Ovary (tissue), 9 donors: ENCODE data around the gene PWWP2B. TPM values are rescaled to one million over a fixed set of nuclear protein-coding genes. Genes with fewer than 3 reads are reported as not detected.
A peak's percentile ranks its signal among the peaks of the same experiment; 100 is the strongest.

ENCODE experiments used
- DNase-seq, 5 donors: peaks; one replicate each; pipeline ENCODE4 v3.0.0-alpha.2; 2019 to 2020
- H3K27ac ChIP-seq, 2 donors: fragments of 200-600 bp; one replicate each; pipeline versions ENCODE4 v1.5.1 to v1.8.0; 2019 to 2022
- H3K27me3 ChIP-seq: fragments of 200-600 bp; one replicate; pipeline ENCODE4 v1.8.0; 2022
- H3K36me3 ChIP-seq: fragments of 200-600 bp; sonication (generic); one replicate; pipeline ENCODE4 v1.5.1; 2019
- H3K4me1 ChIP-seq: one replicate; pipeline ENCODE4 v1.8.1; 2013; ENCODE audit warnings: mild to moderate bottlenecking, moderate library complexity; ENCODE audit not compliant: insufficient read depth
- H3K4me3 ChIP-seq: fragments of 200-600 bp; sonication (generic); one replicate; pipeline ENCODE4 v1.5.1; 2017
- H3K9me3 ChIP-seq, 2 donors: fragments of 200-600 bp in 1 of 2; sonication (generic) in 1 of 2; one replicate each; pipeline versions ENCODE4 v1.5.1 to v1.8.1; 2013 to 2019; ENCODE audit warnings: mild to moderate bottlenecking in 1 of 2, moderate library complexity in 1 of 2
- CTCF ChIP-seq, 3 donors: fragments of 450-650 bp in 2 of 3; fragments of 200-600 bp in 1 of 3; IDR thresholded peaks; one replicate each; pipeline versions ENCODE4 v1.5.1 to v1.8.0; 2016 to 2022; ENCODE audit warnings: antibody characterized with exemption in 3 of 3, mild to moderate bottlenecking in 1 of 3
- EP300 ChIP-seq: sonication (generic); formaldehyde crosslinking; IDR thresholded peaks from one replicate; pipeline ENCODE4 v1.6.1; 2017; ENCODE audit warnings: antibody characterized with exemption
- POLR2A ChIP-seq: fragments of 450-650 bp; IDR thresholded peaks from one replicate; pipeline ENCODE4 v1.6.1; 2017; ENCODE audit warnings: antibody characterized with exemption, mild to moderate bottlenecking, moderate library complexity
- WGBS, 3 donors: extraction: QIAGEN DNeasy Blood & Tissue Kit in 1 of 3; methylation state at CpG; one replicate each; pipeline versions ENCODE4 v1.1.5 to v1.1.7; 2013 to 2017; 5-methylcytosine and 5-hydroxymethylcytosine counted together
- intact Hi-C, 4 donors: fragments of 100-400 bp; cut with DNase I; formaldehyde crosslinking; loops; one replicate each; pipeline versions ENCODE4 v1.11.0 to v1.15.1; 2022 to 2023
- polyA plus RNA-seq, 2 donors: library from polyadenylated mRNA; stranded (reverse); fragments of 200-250 nt in 1 of 2; fragments of 350-450 nt in 1 of 2; fragmentation: Illumina TruSeq in 1 of 2; extraction: RNeasy Lipid Tissue Mini Kit (QIAGEN cat#74804) in 1 of 2; gene quantifications; one replicate each; pipeline ENCODE4 v1.2.3, GENCODE V29; 2013 to 2014
- total RNA-seq, 7 donors: library from RNA; depleted of rRNA in 2 of 7; stranded (reverse); fragments of >200 nt in 2 of 7; fragmentation: NEBNext Ultra II Directional in 3 of 7; extraction: Animal tissue kit (Norgen Biotek cat#: 25700) in 3 of 7; gene quantifications; one replicate each; pipeline versions ENCODE4 v1.1.0 to v1.2.4, GENCODE V29; 2016 to 2023
- donor health status: DM: no; HTN: no; CAD: no; lungs with moderate emphysema.
- donor health status: DM: no; HTN: no; CAD: no.
- donor health status: Bipolar disorder and iron deficiency.
- donor health status: DM: yes; HTN: yes; CAD: no.
- donor health status: DM: no; HTN: no; CAD: no.
- donor health status: DM: yes; HTN: yes; CAD: no.

PWWP2B gene
- total and polyA plus RNA-seq, 9 donors, result 1.1 to 26.0 (median 14.9) TPM

GRCh38 chr10:132449051-132449810 lies 52.2 kb downstream of the PWWP2B start:
- peak in 2 of 5 donors; percentile 44 to 67 for DNase-seq
- no peak overlapping the region for H3K27ac ChIP-seq
- H3K4me1 ChIP-seq, result peaks cover 14% of the 10 kb centered on the region
- WGBS, 3 donors, result 50 to 67% (median 63%) methylated on average over 17 to 22 of the region's 22 CpGs
- no peaks in the 10 kb centered on the region for H3K9me3 ChIP-seq
- no peak overlapping the region for H3K4me3 ChIP-seq
- no peaks in the 10 kb centered on the region for H3K27me3 ChIP-seq
- TF ChIP-seq CTCF (IDR thresholded peaks at IDR 0.05) (no peak), EP300 (no peak), POLR2A (no peak)
- H3K36me3 ChIP-seq, result no peaks in the 10 kb centered on the region
- intact Hi-C loops, result no loop called here

- Histone ChIP-seq H3K4me1 (peaks cover 14% of the 10 kb centered on the region), H3K27ac (no peak overlapping the region), H3K9me3 (no peaks in the 10 kb centered on the region), H3K27me3 (no peaks in the 10 kb centered on the region), H3K36me3 (no peaks in the 10 kb centered on the region), H3K4me3 (no peak overlapping the region)
- no peak for TF ChIP-seq POLR2A
- TF ChIP-seq CTCF (IDR thresholded peaks at IDR 0.05), result no peak
- no peak for TF ChIP-seq EP300
- WGBS, 3 donors, result 73 to 86% (median 78%) methylated on average over 11 of the region's 11 CpGs
- DNase-seq, result peak in 1 of 5 donors; percentile 43
- intact Hi-C loops, result loop anchor here (2.0 to 10.0 kb wide), 6 partner anchors 61 to 227 kb away; partner anchors contain the start of gene STK32C (in 1 of the 4)
Observed at GRCh38 chr10:132449811-132450181, 52.8 kb downstream of the PWWP2B start.

DNA sequence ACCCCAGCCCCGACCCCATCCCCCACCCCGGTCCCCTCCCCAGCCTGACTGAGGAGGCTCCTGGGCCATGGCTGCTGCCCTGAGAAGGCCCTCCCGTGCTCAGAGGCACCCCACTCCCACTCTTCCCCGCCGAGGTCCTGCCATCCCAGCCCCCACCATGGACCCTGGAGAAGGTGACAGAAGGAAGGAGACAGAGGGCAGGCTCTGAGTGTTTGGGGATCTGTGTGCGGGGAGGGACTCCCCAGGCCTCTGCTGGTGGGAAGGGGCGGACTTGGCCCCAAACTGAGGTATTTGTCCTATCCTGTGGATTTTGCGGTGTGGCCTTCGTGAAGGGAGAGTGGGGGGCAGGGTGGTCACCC lies 53.4 kb downstream of the PWWP2B start:
- TF ChIP-seq CTCF (IDR thresholded peaks at IDR 0.05) (no peak), EP300 (no peak), POLR2A (no peak)

DNA sequence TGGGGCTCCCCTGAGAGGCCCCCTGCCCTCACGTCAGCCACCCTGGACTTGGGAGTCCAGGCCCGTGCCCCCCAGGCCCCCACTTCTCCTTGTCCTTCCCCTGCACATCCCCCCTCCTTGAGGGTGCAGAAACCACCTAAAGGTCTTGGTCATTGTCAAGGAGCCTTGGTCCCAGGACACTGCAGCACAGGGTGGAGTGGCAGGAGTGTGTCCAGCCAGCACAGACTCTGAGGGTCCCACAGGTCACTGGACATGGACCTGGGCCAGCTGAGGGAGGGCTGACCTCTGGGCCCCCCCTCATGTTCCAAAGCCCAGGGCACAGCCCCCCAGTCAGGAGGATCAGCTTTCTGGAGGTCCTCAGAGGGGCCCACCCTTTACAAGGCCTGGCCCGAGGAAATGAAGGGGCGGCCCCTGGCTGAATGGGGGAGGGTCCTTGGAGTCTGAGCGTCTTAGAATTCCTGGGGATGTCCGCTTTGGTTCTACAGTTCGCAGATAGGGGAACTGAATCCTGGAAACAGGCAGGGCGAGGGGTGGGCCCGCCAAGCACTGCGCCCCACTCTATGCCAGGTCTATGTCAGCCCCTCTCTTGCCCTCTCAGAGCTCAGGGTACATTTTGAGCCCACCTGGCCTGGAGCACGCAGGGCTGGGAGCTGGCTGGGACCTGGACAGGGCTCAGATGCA lies 54.0 kb downstream of the PWWP2B start:
- Histone ChIP-seq H3K27ac (no peak overlapping the region), H3K36me3 (no peaks in the 10 kb centered on the region), H3K4me1 (peaks cover 14% of the 10 kb centered on the region), H3K4me3 (no peak overlapping the region), H3K27me3 (no peaks in the 10 kb centered on the region), H3K9me3 (no peaks in the 10 kb centered on the region)
- intact Hi-C loops, result loop anchor here (2.0 to 10.0 kb wide), 6 partner anchors 62 to 229 kb away; partner anchors contain the start of gene STK32C (in 1 of the 4)
- DNase-seq, result peak in 3 of 5 donors; percentile 19 to 44 (median 36)
- TF ChIP-seq EP300 (no peak), POLR2A (no peak), CTCF (IDR thresholded peaks at IDR 0.05) (no peak)
- 74 to 88% (median 82%) methylated on average over 9 to 11 of the region's 11 CpGs for WGBS, 3 donors

More for the DNA sequence above, 53.4 kb downstream of the PWWP2B start:
- peak in 1 of 5 donors; percentile 35 for DNase-seq
- Histone ChIP-seq H3K4me1 (peaks cover 14% of the 10 kb centered on the region), H3K9me3 (no peaks in the 10 kb centered on the region), H3K27me3 (no peaks in the 10 kb centered on the region), H3K36me3 (no peaks in the 10 kb centered on the region), H3K27ac (no peak overlapping the region), H3K4me3 (no peak overlapping the region)
- 72 to 84% (median 77%) methylated on average over 6 to 9 of the region's 9 CpGs for WGBS, 3 donors
- intact Hi-C loops, result loop anchor here (2.0 to 10.0 kb wide), 6 partner anchors 62 to 228 kb away; partner anchors contain the start of gene STK32C (in 1 of the 4)
